Fibroblast of gingiva (primary cell): ENCODE measurements around the gene UACA.
"Not testable (repeated sequence)": the region's sequence is repeated elsewhere in the genome, so short reads cannot be mapped to it uniquely, and the experiment has no call there.

Source experiments
- DNase-seq: peaks from one replicate; pipeline ENCODE4 v3.0.0-alpha.2; 2011; ENCODE audit warnings: low read depth

Gene UACA

DNA sequence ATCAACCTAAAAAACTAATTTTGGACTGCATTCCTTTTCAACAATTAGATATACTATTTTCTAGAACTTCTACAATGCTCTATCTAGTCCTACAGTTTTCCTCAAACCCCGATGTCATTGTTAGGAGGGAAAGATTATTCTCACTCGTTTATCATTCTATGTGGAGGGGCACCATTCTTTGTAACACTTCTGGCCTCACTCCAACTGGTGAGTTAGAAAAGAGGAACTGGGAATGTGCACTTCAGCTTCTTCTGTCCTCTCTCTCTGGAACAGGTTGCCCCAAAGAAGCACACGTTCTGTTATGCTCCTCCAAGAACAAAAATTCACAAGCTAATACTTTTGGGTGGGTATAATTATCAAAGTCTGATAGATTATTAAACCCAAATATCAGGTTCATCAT is 137.9 kb downstream of the UACA start:
- DNase-seq: no peak

DNA sequence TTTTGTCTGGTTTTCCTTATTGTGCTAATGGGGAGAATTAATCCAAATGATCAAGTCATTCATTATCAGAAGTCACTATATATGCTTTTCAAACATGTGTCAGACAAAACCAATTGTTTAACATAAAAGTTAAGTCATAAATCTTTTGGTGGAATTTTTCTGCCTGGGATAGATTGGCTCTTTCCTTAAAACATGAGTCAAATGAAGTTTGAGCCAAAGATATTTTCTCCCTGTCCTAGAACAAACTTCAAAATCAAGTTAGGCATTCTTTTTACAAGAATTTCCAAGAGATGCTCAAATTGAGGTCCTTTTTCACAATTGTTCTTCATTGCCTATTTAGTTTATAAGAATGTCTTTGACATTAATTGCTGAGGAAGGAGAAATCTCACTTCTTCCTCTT is 138.3 kb downstream of the UACA start:
- DNase-seq: no peak

DNA sequence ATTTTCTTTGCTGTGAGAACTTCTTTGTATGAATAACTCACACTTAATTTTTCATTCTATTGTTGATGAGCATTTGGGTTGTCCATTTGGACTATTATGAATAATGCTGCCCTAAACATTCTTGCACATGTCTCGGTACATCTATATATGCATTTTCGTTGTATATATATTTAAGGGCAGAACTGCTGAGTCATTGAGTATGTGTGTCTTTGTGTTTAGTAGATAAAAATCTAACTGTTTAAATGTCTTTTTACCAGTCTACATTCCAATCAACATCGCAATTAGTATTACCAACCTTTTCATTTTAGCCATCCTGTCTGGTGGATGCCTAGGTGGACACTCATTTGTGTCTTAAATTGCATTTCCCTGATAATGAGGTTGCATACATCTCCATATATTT is 144.4 kb downstream of the UACA start:
- no peak for DNase-seq

DNA sequence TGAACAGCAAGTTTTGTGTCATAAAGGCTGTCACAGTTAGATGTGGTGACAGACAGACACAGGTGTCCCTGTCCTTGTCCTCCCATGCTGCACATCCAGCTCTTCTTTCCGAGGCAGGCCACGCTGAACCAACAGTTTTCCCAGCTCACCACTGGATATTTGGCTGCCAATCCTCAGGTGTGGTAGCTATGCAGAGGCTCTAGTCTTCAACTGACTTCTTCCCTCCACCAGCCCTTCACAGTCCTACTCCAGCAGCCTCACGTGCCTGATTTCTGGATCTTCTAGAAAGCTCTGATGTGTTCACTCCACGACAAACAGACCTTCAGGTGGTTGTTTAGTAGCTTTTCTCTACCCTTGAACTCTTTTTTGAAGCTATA is 145.5 kb downstream of the UACA start:
- no peak for DNase-seq

DNA sequence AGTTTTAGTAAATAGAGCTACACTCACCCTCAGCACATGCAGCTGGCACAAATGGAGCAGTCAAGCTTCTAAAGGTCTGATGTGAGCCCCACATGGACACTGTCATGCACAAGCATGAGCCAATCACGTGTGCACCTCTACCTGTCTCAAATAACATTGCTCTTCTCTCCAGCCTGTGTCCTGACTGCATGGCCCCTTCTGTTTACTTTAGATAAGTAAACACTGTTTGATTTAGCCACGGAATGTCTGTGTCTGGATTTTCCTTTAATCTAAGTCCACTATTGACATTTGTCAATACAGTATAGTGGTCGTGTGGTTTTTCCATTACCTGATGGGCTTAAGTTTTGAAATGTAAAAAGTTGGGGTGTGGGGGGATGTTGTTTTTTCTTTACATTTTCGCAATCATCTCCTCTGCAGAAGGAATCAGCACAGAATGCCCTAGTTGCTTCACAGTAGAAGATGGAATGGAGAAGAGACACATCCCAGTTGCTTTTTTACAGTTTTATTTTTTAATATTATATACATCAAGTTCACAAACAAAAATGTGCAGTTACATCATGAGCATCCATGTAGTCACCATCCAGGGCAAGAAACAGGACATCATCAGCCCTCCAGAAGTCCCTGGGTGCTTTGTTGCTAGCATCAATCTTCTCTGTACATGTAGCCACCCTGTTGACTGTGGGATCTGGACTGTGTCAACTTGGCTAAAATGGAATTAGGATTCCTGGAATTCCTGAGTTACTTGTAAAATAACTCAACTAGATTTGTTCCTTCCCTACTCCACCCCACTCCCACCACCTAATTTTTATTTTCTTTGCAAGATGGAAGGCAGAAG is 146.1 kb downstream of the UACA start:
- DNase-seq: no peak

DNA sequence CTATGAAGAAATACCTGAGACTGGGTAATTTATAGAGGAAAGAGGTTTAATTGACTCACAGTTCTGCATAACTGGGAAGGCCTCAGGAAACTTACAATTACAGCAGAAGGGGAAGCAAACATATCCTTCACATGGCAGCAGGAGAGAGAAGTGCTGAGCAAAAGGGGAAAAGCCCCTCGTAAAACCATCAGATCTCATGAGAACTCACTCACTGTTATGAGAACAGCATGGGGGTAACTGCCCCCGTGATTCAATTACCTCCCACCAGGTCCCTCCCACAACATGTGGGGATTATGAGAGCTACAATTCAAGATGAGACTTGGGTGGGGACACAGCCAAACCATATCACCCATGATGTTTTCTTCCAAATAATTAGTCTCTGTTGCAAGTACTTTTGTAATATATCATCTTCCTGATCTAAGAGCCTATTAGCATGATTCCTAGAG is 147.0 kb downstream of the UACA start:
- DNase-seq: not testable (repeated sequence)

DNA sequence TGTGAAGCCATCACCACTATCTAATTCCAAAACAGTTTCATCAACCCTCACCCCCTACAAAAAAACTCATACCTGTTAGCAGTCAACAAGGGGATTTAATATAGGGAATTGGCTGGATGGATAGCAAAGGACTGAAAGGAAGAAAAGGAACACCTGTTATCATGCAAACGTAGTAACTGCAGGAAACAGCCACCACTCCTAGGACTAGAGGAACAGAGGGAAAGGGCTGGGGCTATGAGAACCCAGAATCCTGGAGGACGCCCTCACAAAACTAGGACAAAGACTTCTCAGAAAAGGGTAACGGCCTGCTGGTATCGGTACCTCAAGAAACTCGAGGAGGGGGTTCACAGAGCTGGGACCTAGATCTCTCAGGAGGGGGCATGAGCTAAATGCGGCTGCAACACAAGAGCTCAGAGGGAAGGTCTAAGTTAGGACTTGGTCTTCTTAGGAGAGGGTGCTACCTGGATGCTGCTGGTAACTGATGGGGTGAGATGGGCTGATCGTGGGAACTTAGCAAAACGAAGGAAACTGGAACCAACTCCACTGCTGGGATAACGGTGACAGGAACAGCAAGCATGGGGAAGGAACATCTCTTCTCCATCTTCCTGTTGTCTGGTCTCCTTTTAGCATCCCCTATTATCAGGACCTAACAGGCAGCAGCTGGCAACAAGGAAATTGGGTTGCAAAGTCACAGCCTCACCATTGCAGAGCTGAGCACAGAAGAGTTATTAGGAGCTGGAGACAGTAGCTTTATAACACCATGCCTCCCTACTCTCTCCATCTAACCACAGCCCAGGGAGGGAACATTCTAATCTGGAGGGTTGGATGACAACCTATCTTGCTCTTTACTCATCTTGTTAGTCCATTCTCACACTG is 147.7 kb downstream of the UACA start:
- no peak for DNase-seq

DNA sequence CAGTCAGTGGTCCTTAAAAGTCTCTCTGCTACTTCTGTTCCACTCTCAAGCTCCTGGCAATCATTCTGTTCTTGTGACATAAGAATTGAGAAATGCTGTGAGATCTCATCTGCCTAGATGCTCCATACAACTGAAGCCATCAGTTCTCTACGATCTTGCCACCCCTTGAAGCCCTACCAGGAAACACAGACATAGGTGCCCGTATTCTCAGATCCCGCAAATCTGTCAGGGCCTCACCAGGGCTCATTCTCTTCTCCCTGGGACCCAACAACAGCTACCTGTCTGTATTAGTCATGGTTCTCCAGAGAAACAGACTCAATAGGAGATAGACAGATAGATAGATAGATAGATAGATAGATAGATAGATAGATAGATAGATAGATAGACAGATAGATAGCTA is 149.1 kb downstream of the UACA start:
- DNase-seq: no peak

DNA sequence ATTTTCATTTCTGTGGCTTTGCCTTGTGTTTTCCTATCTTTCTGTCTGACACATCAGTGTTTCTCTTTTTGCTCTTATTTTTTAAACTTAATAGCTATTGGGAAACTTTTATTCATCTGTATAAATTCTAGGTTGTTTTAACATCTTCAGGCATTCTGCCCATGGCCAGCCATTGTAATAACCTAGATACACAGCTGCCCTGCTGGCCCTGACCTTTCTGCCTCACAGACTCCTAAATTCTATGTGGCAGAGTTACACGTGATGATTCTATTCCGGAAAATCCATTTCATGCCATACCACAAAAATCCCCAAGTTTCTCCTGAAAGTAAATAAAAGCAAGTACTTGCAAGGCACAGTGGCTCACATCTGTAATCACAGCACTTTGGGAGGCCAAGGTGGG is 150.1 kb downstream of the UACA start:
- no peak for DNase-seq

DNA sequence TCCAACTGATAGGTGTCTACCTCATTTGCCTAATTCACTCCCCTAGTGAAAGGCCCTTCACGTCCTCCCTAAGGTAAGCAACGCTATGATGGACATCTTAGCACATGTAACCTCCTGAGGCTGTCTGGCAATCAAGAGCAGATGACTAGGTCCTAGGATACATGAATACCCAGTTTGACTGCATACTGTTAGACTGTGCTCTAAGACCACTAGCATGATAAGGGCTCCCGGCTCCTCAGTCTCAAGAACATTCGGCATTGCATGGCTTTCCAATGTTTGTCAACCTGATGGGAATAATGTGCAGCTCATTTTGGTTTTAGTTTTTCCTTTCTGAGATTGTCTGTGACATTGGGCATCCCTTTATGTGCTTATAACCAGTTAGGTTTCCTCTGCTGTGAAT is 152.1 kb downstream of the UACA start:
- no peak for DNase-seq

DNA sequence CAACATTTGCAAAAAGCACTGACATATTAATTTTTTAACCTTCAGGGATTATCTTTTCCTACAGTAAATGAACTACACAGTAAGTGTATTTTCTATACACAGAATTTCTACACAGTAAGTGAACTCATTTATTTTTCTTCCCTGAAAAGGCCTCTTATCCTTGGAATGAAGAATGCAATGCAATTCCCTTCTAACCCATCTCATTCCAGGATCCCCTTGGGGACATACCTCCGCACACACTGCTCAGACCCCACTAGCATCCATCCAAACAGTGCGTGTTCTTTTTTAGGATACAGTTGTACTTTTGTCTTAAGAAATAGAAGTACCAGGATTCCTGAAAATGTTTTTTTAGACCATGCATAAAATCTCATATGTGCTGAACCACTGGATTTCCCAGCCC is 152.8 kb downstream of the UACA start:
- DNase-seq: no peak

DNA sequence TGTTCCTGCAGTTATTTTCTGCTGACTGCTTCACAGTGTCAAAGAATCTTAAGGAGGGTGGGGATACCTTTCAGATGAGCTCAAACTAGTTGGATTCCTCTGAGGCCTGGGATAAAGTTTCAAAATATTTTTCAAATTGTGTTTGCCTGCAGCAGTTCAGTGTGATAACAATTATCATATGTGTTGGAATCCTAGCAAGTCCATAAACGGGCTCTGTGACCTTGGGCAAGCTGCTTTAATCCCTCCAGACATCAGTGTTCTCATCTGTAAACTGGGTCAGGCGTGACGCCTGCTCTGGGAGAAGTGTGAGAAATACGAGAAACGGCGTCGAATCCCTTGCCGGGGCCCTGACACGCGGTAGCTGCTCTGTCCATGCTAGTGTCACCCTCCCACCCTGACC is 153.5 kb downstream of the UACA start:
- DNase-seq: no peak

DNA sequence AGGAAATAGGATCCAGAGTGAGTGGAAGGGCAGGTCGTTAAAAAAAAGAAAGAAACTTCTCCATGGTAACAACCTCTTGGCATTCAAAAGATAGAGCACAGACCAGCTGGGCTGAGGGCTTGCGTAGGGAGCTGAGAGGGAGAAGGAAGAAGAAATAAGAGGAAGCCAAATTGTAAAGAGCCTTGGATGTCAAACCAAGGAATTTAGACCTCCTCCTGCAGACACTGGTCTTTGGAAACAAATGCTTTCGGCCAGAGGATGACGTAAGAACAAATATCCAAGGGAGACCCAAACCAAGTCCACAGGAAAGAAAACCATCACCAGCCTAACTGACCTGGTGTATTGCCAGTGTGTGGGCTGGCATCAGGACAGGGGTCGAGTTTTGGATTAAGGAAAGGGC is 155.2 kb downstream of the UACA start:
- DNase-seq: no peak

DNA sequence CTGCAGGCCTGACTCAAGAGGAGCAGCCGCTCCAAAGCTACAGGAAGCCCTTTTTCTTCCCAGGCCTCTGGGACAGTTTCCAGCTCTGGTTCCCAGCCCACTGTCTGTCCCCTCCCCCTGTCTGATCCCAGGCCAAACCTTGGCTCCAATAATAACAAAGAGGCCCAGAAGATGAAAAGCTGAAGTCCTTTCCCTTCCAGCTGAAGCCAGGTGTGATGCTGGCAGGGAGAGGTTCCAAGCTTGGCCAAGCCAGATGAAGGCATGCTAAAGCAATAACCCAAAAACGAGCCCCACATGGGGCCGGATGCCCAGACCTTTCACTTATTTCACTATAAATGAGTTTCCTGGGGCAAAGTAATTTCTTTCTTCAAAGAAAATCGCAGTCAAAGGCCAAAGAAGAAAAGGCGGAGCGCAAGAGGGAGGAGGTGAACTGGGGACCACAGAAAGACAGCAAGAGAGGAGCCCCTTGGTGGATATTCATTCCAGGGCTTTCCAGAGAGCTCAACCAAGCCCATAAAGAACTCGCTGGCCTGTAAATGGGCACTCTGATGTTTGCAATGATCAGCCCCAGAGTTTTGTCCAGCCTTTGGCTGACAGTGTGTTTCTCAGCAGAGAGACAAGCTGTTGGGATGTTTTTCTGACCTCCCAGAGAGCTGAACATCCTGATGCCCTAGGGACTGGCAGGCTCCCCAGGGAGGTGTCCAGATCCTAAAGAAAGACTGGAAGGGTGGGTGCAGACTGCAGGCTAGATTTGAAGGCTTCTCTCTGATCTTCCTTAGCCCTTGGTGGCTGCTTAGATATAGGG is 157.6 kb downstream of the UACA start:
- peak; percentile 42 for DNase-seq

DNA sequence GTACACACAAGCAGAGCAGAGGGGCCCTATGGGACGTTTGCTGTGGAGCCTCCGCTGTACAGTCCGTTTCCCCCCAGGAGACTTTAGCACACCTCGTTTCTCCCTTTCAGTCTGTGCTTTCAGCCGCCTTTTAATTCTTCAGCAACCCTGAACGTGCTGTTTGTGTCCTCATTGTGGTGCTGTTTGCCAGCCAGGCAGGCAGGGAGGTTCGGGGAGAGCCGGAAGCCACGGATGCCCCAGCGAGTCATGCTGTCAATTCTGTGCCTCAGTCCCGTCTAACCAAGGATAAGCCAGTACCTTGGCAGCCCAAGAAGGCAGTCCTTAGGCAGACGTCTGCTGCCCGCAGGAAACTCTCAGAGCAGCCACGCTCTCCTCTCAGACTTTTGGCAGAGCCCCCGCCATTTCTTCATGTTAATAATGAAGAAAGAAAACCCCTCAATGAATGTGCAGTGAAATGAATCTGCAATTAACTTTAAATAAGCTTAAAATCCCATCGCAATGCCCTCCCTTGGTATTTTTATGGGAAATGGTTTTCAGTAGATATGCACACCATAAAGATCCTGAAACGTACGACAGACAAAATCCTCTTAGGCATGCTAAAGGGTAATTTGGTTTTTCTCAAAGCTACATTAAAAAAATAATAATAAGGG is 158.6 kb downstream of the UACA start:
- DNase-seq: no peak
